Panc1 (cell line): ENCODE measurements around the gene GRIP2. TPM values are rescaled to one million over a fixed set of nuclear protein-coding genes. Genes with fewer than 3 reads are reported as not detected.

Source experiments
- ATAC-seq: fragments of 200-7000 bp; cut with Tn5 transposase; 2 replicates; pipeline ENCODE4 v1.9.1; 2020; ENCODE audit warnings: mild to moderate bottlenecking, moderate library complexity
- BruUV-seq: library from RNA; stranded (reverse); fragments of 400-500 nt; replicated peaks from 2 replicates; lab custom pipeline; 2021; lab: Mats Ljungman, UMichigan
- CTCF ChIA-PET: fragments of 300-600 bp; sonication (Branson Sonifier 250); formaldehyde crosslinking; loops from one replicate; lab custom pipeline; 2022; ENCODE audit warnings: antibody characterized with exemption; lab: Charles Lee
- POLR2A ChIA-PET: fragments of 300-600 bp; sonication (Branson Sonifier 250); formaldehyde crosslinking; loops from one replicate; lab custom pipeline; 2022; ENCODE audit warnings: antibody characterized with exemption; lab: Charles Lee
- DNase-seq: peaks from one replicate; pipeline ENCODE4 v3.0.0-alpha.2; 2010; ENCODE audit warnings: low read depth, low spot score
- H3K27ac ChIP-seq: 2 replicates; pipeline ENCODE4 v1.5.1; 2011; ENCODE audit warnings: mild to moderate bottlenecking, low read length, inconsistent platforms
- H3K27me3 ChIP-seq: fragments of 200-500 bp; sonication (Bioruptor generic); 2 replicates; pipeline ENCODE4 v1.6.0; 2014; ENCODE audit warnings: low read length, inconsistent platforms; ENCODE audit not compliant: control insufficient read depth, insufficient read depth
- H3K36me3 ChIP-seq: fragments of 200-500 bp; sonication (Bioruptor generic); 2 replicates; pipeline ENCODE4 v1.5.1; 2014; ENCODE audit warnings: inconsistent platforms, mild to moderate bottlenecking, low read length, moderate library complexity; ENCODE audit not compliant: control insufficient read depth, insufficient read depth
- H3K4me1 ChIP-seq: 2 replicates; pipeline ENCODE4 v1.5.1; 2011; ENCODE audit warnings: inconsistent platforms, mild to moderate bottlenecking, low read length, moderate library complexity; ENCODE audit not compliant: control insufficient read depth, insufficient read depth
- H3K4me3 ChIP-seq, 2 experiments: 2 replicates each; pipeline ENCODE4 v1.5.1; 2011 to 2012; ENCODE audit warnings: low read depth in 2 of 2, low read length in 2 of 2, mild to moderate bottlenecking in 2 of 2, inconsistent platforms in 1 of 2, moderate library complexity in 1 of 2
- H3K9me3 ChIP-seq: fragments of 200-500 bp; sonication (Bioruptor generic); 2 replicates; pipeline ENCODE4 v1.5.1; 2014; ENCODE audit warnings: low read depth, mild to moderate bottlenecking, inconsistent platforms, low read length, moderate library complexity; ENCODE audit not compliant: control insufficient read depth, insufficient read depth
- CTCF ChIP-seq: fragments of 450-650 bp; IDR thresholded peaks from 2 replicates; pipeline ENCODE4 v1.5.1; 2017; ENCODE audit warnings: mild to moderate bottlenecking
- POLR2AphosphoS5 ChIP-seq: IDR thresholded peaks from 2 replicates; pipeline ENCODE4 v1.6.1; 2012; ENCODE audit warnings: mild to moderate bottlenecking, low read depth, low read length, moderate library complexity
- REST ChIP-seq, 2 experiments: IDR thresholded peaks; 2 replicates each; pipeline ENCODE4 v1.6.1; 2011 to 2012; ENCODE audit warnings: low read depth in 2 of 2, control low read depth in 1 of 2, low read length in 1 of 2, mild to moderate bottlenecking in 1 of 2, moderate library complexity in 1 of 2; ENCODE audit not compliant: insufficient read depth in 1 of 2
- SIN3A ChIP-seq: IDR thresholded peaks from 2 replicates; pipeline ENCODE4 v1.6.1; 2012; ENCODE audit warnings: low read depth, mild to moderate bottlenecking, low read length, moderate library complexity, borderline replicate concordance; ENCODE audit not compliant: insufficient read depth
- TCF7L2 ChIP-seq: IDR thresholded peaks from 2 replicates; pipeline ENCODE4 v1.6.1; 2011; ENCODE audit warnings: mild to moderate bottlenecking, low read depth, low read length, inconsistent platforms
- in situ Hi-C: cut with HindIII; loops from 2 replicates; pipeline ENCODE4 v1.10.0; 2016; ENCODE audit warnings: low sequenced_read_pairs, low pct_unique_long_range_greater_than_20kb
- intact Hi-C: fragments of 100-400 bp; cut with micrococcal nuclease; formaldehyde crosslinking; loops from one replicate; pipeline ENCODE4 v1.10.0; 2022; ENCODE audit not compliant: unreplicated experiment
- total RNA-seq: library from RNA; stranded (reverse); gene quantifications from one replicate; pipeline ENCODE4 v1.2.1, GENCODE V29; 2021; ENCODE audit not compliant: unreplicated experiment

GRIP2 gene
- total RNA-seq, 1 experiment from 2014 or later = 6.5 TPM

- ChIA-PET POLR2A (no interaction called here), CTCF (interaction anchor here (0.5 kb wide), 1 partner anchor 113 kb away, joined by 3 read pairs; no protein-coding TSS in a partner anchor)
- intact Hi-C loops (no loop called here), in situ Hi-C loops (no loop called here)
- BruUV-seq = no TSS peak
- Histone ChIP-seq H3K4me3 (no peak overlapping the region), H3K4me1 (peaks cover 6% of the 10 kb centered on the region; the same call in 1 of the 2 replicates), H3K36me3 (no peaks in the 10 kb centered on the region), H3K9me3 (no peaks in the 10 kb centered on the region), H3K27me3 (no peaks in the 10 kb centered on the region), H3K27ac (no peak overlapping the region)
- ATAC-seq = no peak
- TF ChIP-seq POLR2AphosphoS5 (no peak), SIN3A (no peak), REST (IDR thresholded peaks at IDR 0.05; ENCODE audit: insufficient read depth in 1 of 2, low read depth in 2 of 2, low read length in 1 of 2) (no peak), TCF7L2 (no peak), CTCF (no peak)
- no peak for DNase-seq
Measured at GRCh38 chr3:14536055-14536815, 3.9 kb downstream of the GRIP2 start.

- Histone ChIP-seq H3K27ac (no peak overlapping the region), H3K9me3 (no peaks in the 10 kb centered on the region), H3K4me1 (peaks cover 6% of the 10 kb centered on the region; the same call in 1 of the 2 replicates), H3K27me3 (no peaks in the 10 kb centered on the region), H3K36me3 (no peaks in the 10 kb centered on the region), H3K4me3 (no peak overlapping the region)
- DNase-seq = no peak
- intact Hi-C loops (no loop called here), in situ Hi-C loops (no loop called here)
- ATAC-seq = no peak
- CTCF ChIA-PET = no interaction called here
- BruUV-seq = no TSS peak
- POLR2A ChIA-PET = no interaction called here
- TF ChIP-seq TCF7L2 (no peak), POLR2AphosphoS5 (no peak), REST (IDR thresholded peaks at IDR 0.05; ENCODE audit: insufficient read depth in 1 of 2, low read depth in 2 of 2, low read length in 1 of 2) (no peak), SIN3A (no peak), CTCF (no peak)
Measured at GRCh38 chr3:14535616-14536015, 4.5 kb downstream of the GRIP2 start.
